AG09309 (cell line): Measurements from ENCODE around the gene KIF25.
A peak's percentile ranks its signal among the peaks of the same experiment; 100 is the strongest.

Source experiments
- DNase-seq: peaks from one replicate; pipeline ENCODE4 v3.0.0-alpha.2; 2010; ENCODE audit warnings: low read depth
- H3K4me3 ChIP-seq: 2 replicates; pipeline ENCODE4 v1.5.1; 2011; ENCODE audit warnings: mild to moderate bottlenecking, low read depth, low read length, moderate library complexity; ENCODE audit not compliant: control insufficient read depth
- TF ChIP-seq, protein P1 (sequence below): IDR thresholded peaks from 2 replicates; pipeline ENCODE4 v1.5.1; 2011; ENCODE audit warnings: mild to moderate bottlenecking, low read depth, low read length, inconsistent platforms; ENCODE audit not compliant: insufficient read depth, control insufficient read depth; ENCODE audit errors: missing control alignments

KIF25 gene

DNA sequence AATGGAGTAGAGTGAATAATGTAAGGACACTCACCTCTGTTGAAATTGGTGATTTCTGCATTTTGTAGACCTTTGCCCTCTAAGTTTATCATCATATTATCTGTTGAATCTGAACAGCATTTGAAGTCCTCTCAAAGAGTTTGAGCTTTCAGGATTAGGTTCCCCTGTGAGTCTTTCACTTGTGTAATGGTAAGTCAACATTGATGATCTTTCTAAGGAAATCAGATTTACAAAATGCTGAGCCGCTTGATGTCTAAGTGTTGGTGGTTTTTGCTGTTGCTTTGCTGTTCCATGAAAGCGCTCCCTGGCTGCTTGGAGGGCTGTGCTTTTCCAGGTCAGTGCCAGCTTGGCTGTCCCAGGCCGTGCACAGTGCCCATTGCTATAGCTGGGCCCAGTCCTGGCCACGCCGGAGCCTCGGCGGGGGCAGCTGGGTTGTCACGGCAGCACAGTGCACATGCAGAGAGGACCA, 33.8 kb upstream of the KIF25 start:
- DNase-seq, result no peak
- TF ChIP-seq, protein P1, sequence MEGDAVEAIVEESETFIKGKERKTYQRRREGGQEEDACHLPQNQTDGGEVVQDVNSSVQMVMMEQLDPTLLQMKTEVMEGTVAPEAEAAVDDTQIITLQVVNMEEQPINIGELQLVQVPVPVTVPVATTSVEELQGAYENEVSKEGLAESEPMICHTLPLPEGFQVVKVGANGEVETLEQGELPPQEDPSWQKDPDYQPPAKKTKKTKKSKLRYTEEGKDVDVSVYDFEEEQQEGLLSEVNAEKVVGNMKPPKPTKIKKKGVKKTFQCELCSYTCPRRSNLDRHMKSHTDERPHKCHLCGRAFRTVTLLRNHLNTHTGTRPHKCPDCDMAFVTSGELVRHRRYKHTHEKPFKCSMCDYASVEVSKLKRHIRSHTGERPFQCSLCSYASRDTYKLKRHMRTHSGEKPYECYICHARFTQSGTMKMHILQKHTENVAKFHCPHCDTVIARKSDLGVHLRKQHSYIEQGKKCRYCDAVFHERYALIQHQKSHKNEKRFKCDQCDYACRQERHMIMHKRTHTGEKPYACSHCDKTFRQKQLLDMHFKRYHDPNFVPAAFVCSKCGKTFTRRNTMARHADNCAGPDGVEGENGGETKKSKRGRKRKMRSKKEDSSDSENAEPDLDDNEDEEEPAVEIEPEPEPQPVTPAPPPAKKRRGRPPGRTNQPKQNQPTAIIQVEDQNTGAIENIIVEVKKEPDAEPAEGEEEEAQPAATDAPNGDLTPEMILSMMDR, result no peak

DNA sequence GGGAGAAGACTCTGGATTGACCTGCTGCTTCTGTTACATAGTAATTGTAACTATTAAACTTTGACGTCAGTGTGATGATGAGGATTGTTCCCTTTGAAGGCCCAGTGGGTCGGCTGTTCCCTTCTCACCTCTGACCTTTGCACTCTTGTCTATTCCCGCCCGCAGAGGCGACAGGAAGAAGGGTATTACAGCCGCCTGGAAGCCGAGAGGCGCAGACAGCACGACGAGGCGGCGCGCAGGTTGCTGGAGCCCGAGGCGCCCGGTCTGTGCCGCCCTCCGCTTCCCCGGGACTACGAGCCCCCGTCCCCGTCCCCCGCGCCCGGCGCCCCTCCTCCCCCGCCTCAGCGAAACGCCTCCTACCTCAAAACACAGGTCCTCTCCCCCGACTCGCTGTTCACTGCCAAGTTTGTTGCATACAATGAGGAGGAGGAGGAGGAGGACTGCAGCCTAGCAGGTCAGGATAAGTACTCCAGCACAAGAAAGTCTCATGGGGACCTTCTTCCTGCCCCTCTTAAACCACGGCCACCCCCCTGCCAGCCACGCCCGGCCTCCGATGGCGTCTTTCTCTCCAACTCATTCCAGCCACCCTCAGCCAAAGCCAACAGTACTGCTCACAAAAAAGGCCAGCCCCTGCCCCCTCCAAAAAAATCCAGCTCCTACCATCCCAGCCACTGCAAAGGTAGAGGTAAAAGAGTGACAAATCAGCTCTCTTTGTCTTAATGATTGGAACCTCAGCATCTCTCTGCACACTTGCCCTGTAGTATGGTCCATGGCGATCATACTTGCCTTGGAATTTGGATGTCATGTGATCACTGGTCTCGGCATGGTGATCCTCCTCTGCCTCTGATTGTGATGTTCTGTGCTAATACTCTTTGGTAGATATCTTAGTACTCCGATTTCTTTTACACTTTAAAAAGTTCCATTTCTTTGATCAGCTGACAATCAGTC, 31.6 kb upstream of the KIF25 start:
- TF ChIP-seq, protein P1, result no peak
- no peak for DNase-seq
- no peak overlapping the region for H3K4me3 ChIP-seq

More for the DNA sequence above, 33.8 kb upstream of the KIF25 start:
- no peak overlapping the region for H3K4me3 ChIP-seq

DNA sequence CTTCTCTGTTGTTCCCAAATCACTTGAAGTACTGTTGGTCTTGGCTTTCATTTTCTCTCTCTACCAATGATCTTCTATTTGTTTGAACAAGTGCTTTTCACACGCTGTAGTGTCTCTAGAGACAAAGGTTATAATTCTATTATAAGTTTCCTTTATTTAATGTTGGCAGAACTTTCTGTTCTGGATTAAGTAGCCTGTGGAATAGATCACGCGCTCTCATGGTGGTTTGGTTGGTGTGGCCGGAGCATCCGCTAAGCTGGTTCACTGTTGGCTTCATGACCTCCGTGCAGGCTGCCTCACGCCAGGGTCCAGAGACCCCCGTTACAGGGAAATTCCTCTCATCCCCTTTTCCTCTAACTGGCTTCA, 30.9 kb upstream of the KIF25 start:
- TF ChIP-seq, protein P1, result no peak
- no peak for DNase-seq
- H3K4me3 ChIP-seq, result no peak overlapping the region

DNA sequence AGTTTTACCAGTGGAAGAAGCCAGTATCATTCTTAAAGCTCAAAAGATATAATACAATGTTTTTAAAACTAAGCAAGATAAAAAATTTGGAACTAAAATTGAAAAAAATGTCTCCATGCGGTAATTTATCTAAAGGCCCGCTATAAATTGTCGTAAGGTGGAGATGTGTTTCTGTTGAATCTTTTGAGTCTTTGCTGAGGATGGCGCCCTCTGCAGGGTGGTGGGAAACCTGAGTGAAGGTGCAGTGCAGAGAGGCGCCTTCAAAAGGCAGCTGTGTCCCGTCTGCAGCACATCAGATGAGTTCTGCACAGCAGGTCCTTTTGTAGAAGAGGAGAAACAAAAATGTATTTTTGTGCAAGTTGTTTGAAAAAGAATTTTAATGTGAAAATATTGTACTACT, 29.4 kb upstream of the KIF25 start:
- TF ChIP-seq, protein P1, result peak; percentile 37
- no peak for DNase-seq
- H3K4me3 ChIP-seq, result no peak overlapping the region

DNA sequence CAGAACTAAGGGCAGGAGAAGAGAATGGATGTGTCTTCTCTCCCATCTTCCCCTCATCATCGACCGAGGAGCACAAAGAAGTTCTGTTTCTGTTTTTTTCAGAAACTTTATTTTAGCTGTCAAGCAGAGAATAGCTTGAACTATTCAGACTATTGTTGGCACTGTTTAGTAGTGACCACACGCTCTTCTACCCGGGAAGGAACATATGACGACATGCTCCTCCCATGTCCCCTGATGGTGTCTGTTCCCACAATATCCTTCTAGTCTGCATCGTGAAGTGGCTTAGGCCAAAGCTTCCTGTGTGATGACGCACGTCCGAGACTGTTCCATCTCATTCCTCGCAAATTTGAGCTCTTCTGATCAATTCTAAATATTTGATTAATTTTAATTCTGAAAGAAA, 27.2 kb upstream of the KIF25 start:
- DNase-seq, result no peak
- TF ChIP-seq, protein P1, result no peak

DNA sequence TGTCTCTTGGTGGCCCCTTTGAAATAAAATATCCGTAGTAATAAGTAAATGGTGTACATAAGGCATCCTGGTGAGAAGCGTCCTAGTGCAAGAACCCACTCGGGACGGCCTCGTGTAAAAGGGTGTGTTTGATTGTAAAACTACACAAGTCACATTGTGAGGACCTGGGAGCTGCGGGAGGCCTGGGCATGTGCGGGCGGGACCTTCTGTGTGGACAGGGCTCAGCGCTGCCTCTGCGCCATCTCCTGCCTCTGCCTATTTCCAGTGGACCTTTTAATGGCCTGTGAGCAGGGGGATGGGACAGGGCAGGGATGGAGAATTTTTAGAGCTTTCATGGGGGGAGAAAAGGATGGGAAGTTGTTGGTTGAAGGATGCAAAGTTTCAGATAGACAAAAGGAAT, 25.3 kb upstream of the KIF25 start:
- DNase-seq, result no peak
- H3K4me3 ChIP-seq, result no peak overlapping the region
- TF ChIP-seq, protein P1, result no peak

More for the DNA sequence above, 27.2 kb upstream of the KIF25 start:
- no peak overlapping the region for H3K4me3 ChIP-seq
